Activated T-cell treated with anti-CD3 and anti-CD28 coated beads, Interleukin-2, amount 50 U/mL, for 72 hours (primary cell): ENCODE data around the gene PPP1R12B. TPM values are rescaled to one million over a fixed set of nuclear protein-coding genes. Genes with fewer than 3 reads are reported as not detected.
"Not testable (repeated sequence)": the region's sequence is repeated elsewhere in the genome, so short reads cannot be mapped to it uniquely, and the experiment has no call there.

Experiments used
- ATAC-seq, 2 donors: fragments of 150-1000 bp; cut with Tn5 transposase; replicated peaks in 1 of 2; 2 replicates each; pipeline ENCODE4 v1.10.0; 2021; ENCODE audit warnings: moderate library complexity in 2 of 2, mild to moderate bottlenecking in 1 of 2
- DNase-seq, 2 donors: peaks; one replicate each; pipeline ENCODE4 v3.0.0; 2021 to 2022; ENCODE audit warnings: mixed read lengths in 1 of 2
- H3K27ac Mint-ChIP-seq: one replicate; pipeline ENCODE4 v1.8.0; 2022; ENCODE audit warnings: mild to moderate bottlenecking, moderate library complexity, mixed read lengths
- H3K27me3 Mint-ChIP-seq: one replicate; pipeline ENCODE4 v1.8.0; 2022; ENCODE audit warnings: low read depth, mixed read lengths
- H3K36me3 Mint-ChIP-seq, 2 donors: one replicate each; pipeline ENCODE4 v1.8.0; 2022; ENCODE audit warnings: mixed read lengths in 2 of 2, mild to moderate bottlenecking in 1 of 2; ENCODE audit not compliant: insufficient read depth in 2 of 2
- H3K4me1 Mint-ChIP-seq: one replicate; pipeline ENCODE4 v1.8.0; 2022; ENCODE audit warnings: low read depth, mixed read lengths
- H3K4me3 Mint-ChIP-seq, 2 donors: one replicate each; pipeline ENCODE4 v1.8.0; 2022; ENCODE audit warnings: mild to moderate bottlenecking in 2 of 2, mixed read lengths in 2 of 2, moderate library complexity in 2 of 2
- H3K9me3 Mint-ChIP-seq, 2 donors: one replicate each; pipeline ENCODE4 v1.8.0; 2022; ENCODE audit warnings: mixed read lengths in 2 of 2
- total RNA-seq, 2 donors: library from RNA; stranded (reverse); gene quantifications; one replicate each; pipeline ENCODE4 v1.2.3, GENCODE V29; 2022

PPP1R12B gene
- total RNA-seq, 2 donors from 2014 or later = 17.6 to 27.0 TPM

DNA sequence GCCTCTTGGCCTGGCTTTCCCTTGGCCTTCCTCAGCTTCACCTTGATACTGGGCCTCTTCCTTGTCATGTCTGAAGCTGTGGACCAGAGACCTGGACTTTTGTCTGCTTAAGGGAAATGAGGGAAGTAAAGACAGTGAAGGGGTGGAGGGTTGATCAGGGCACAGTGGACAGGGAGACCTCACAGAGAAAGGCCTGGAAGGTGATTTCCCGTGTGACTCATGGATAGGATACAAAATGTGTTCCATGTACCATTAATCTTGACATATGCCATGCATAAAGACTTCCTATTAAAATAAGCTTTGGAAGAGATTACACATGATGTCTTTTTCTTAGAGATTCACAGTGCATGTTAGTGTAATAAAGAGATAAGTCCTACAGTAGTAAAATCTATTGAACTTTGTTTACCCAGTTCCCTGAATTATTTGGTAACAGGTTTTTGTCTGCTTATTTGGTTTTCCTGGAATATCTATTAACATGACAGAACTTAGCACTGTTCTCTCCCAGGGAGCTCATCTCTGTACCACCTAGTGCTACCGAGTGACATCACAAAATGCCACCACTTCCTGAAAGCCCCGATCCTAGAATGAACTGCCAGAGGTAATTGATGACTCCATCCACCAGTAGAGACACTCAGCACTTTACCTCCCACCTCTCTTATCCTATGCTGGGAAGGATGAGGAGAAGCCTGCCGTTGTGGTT, 29.0 kb upstream of the PPP1R12B start:
- Mint-ChIP-seq H3K9me3 (no peaks in the 10 kb centered on the region), H3K4me3 (no peak overlapping the region), H3K27ac (peak overlapping the region; percentile 21), H3K4me1 (peaks cover 12% of the 10 kb centered on the region), H3K36me3 (no peaks in the 10 kb centered on the region), H3K27me3 (peaks cover 5% of the 10 kb centered on the region)
- ATAC-seq (peak; percentile 51 to 68), DNase-seq (no peak)

GRCh38 chr1:202320081-202320405, 28.5 kb upstream of the PPP1R12B start:
- H3K27ac Mint-ChIP-seq = no peak overlapping the region
- peak in 1 of 2 donors; percentile 5 for ATAC-seq

GRCh38 chr1:202323731-202324130, 24.8 kb upstream of the PPP1R12B start:
- H3K36me3 Mint-ChIP-seq = peaks cover 0 to 2% of the 10 kb centered on the region in 2 donors
- ATAC-seq (no peak), DNase-seq (no peak)
- peaks cover 12% of the 10 kb centered on the region for H3K4me1 Mint-ChIP-seq
- H3K27ac Mint-ChIP-seq = no peak overlapping the region
- H3K9me3 Mint-ChIP-seq = no peaks in the 10 kb centered on the region
- H3K27me3 Mint-ChIP-seq = no peaks in the 10 kb centered on the region
- no peak overlapping the region for H3K4me3 Mint-ChIP-seq

More at GRCh38 chr1:202320081-202320405, 28.5 kb upstream of the PPP1R12B start:
- Mint-ChIP-seq H3K4me1 (peaks cover 12% of the 10 kb centered on the region), H3K36me3 (no peaks in the 10 kb centered on the region), H3K27me3 (no peaks in the 10 kb centered on the region), H3K9me3 (no peaks in the 10 kb centered on the region), H3K4me3 (peak overlapping the region in 1 of 2 donors; percentile 17)
- DNase-seq = no peak

DNA sequence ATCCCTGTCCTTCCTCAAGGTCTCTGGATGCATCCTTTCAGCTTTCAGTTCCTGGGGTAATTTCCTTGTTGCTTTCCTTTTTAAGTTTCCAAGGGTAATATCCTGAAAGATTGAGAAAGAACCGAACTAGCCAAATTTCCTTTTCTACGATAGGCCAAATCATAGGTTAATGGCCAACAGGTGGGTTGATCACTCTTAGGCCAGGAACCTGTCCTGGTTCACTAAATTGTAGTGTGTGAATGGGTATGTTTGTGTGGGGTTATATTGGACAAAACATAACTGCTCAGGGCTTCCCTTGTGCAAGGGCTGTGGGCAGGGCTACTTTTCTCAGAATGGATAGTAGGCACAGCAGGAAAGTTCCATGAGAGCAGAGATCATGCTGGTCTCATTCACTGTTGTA, 23.9 kb upstream of the PPP1R12B start:
- Mint-ChIP-seq H3K9me3 (no peaks in the 10 kb centered on the region), H3K27ac (no peak overlapping the region), H3K4me3 (no peak overlapping the region), H3K36me3 (peaks cover 2% of the 10 kb centered on the region in 2 donors), H3K4me1 (peaks cover 7% of the 10 kb centered on the region), H3K27me3 (no peaks in the 10 kb centered on the region)
- ATAC-seq (no peak), DNase-seq (no peak)

- no peak overlapping the region for H3K4me3 Mint-ChIP-seq
- H3K4me1 Mint-ChIP-seq = no peaks in the 10 kb centered on the region
- DNase-seq = no peak
- H3K9me3 Mint-ChIP-seq = no peaks in the 10 kb centered on the region
- H3K27me3 Mint-ChIP-seq = no peaks in the 10 kb centered on the region
- H3K36me3 Mint-ChIP-seq = peaks cover 2 to 27% of the 10 kb centered on the region in 2 donors
- ATAC-seq = no peak
- no peak overlapping the region for H3K27ac Mint-ChIP-seq
These were observed 18.6 kb upstream of the PPP1R12B start for GRCh38 chr1:202329891-202330290.

DNA sequence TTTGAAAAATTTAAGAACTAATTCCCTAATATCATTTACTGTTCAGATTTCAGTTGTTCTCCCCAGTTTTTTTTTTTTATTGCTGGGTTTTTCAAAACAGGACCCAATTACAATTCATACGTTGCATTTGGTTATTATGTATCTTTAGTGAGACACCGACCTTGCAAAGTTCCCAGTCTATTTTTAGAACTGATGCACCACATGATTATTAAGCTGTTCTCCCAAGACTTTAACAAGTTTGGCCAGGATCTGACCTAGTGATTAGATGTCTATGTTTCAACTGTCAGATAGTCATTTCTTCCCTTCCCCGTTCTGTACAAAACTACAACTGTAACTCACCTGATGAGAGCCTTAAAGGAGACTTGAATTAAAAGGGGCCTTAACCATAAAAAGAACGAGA, 14.6 kb upstream of the PPP1R12B start:
- Mint-ChIP-seq H3K4me1 (no peaks in the 10 kb centered on the region), H3K9me3 (no peaks in the 10 kb centered on the region), H3K27me3 (no peaks in the 10 kb centered on the region), H3K36me3 (peaks cover 0 to 31% of the 10 kb centered on the region in 2 donors), H3K4me3 (no peak overlapping the region), H3K27ac (no peak overlapping the region)
- DNase-seq (no peak), ATAC-seq (no peak)

DNA sequence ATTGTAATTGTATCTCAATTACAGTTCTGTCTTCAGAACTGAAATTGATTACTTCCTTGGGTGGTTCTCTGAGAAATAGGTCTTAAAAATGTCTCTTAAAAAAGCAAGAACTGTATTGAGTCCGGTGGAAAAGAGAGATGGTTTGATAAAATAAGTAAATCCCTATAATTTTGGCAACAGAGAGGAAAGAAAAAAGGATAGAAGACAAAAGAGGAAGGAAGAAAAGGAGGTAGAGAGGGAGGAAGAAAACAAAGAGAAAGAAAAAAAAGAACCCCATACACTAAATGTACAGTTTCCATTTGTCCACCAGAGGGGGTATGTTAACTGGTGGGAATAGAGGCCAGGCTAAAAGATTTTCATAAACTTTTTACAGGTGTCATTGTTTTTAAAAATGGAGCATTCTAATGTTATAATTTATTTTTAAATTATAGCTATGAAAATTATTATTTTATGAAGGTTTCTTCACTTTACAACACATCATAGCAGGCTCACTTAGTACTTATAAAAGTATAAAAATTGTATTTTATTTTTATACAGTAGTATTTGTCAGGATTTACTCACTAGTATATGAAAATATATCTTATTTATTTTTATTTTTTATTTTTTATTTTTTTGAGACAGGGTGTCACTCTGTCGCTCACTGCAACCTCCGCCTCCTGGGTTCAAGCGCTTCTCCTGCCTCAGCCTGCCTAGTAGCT, 4.7 kb upstream of the PPP1R12B start:
- H3K36me3 Mint-ChIP-seq = peaks cover 3 to 5% of the 10 kb centered on the region in 2 donors
- no peaks in the 10 kb centered on the region for H3K27me3 Mint-ChIP-seq
- DNase-seq (no peak), ATAC-seq (no peak)
- no peaks in the 10 kb centered on the region for H3K9me3 Mint-ChIP-seq
- peaks cover 46% of the 10 kb centered on the region for H3K4me1 Mint-ChIP-seq
- H3K4me3 Mint-ChIP-seq = peak overlapping the region; percentile 37 to 98
- H3K27ac Mint-ChIP-seq = peak overlapping the region; percentile 98

- H3K4me1 Mint-ChIP-seq = peaks cover 37% of the 10 kb centered on the region
- DNase-seq = no peak
- H3K9me3 Mint-ChIP-seq = no peaks in the 10 kb centered on the region
- no peak for ATAC-seq
- H3K36me3 Mint-ChIP-seq = peaks cover 1 to 3% of the 10 kb centered on the region in 2 donors
- H3K27ac Mint-ChIP-seq = peak overlapping the region; percentile 97
- H3K27me3 Mint-ChIP-seq = no peaks in the 10 kb centered on the region
- peak overlapping the region; percentile 89 to 97 for H3K4me3 Mint-ChIP-seq
These were observed 442 bp upstream of the PPP1R12B start for GRCh38 chr1:202348005-202348508.

GRCh38 chr1:202349206-202349928, 868 bp downstream of the PPP1R12B start:
- ATAC-seq (no peak), DNase-seq (no peak)
- Mint-ChIP-seq H3K27ac (peak overlapping the region; percentile 22), H3K4me3 (peak overlapping the region; percentile 89 to 97), H3K4me1 (peaks cover 37% of the 10 kb centered on the region), H3K36me3 (peaks cover 1 to 3% of the 10 kb centered on the region in 2 donors), H3K9me3 (no peaks in the 10 kb centered on the region), H3K27me3 (no peaks in the 10 kb centered on the region)

GRCh38 chr1:202351725-202352124, 3.2 kb downstream of the PPP1R12B start:
- Mint-ChIP-seq H3K27me3 (no peaks in the 10 kb centered on the region), H3K36me3 (peaks cover 1 to 3% of the 10 kb centered on the region in 2 donors), H3K4me1 (peaks cover 37% of the 10 kb centered on the region), H3K27ac (no peak overlapping the region), H3K9me3 (no peaks in the 10 kb centered on the region), H3K4me3 (no peak overlapping the region)
- ATAC-seq (no peak), DNase-seq (no peak)

DNA sequence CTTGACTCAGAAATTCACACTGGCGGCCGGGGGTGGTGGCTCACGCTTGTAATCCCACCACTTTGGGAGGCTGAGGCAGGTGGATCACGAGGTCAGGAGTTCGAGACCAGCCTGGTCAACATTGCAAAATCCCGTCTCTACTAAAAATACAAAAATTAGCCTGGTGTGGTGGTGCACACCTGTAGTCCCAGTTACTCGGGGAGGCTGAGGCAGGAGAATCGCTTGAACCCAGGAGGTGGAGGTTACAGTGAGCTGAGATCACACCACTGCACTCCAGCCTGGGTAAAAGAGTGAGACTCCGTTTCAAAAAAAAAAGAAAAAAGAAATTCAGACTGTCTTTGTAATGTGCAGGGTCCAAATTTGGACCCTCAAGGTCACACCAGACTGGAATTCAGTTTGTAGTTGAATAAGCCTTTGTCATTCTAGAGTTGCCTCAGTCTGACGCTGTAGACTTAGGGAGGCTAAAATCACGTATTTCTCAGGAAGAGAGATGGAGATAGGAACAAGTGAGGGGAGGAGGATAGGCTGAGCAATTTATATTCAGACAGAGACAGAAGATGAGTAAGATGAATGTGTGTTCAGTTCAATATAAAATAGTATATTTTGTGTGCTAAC, 4.2 kb downstream of the PPP1R12B start:
- H3K27me3 Mint-ChIP-seq, H3K4me3 Mint-ChIP-seq, ATAC-seq, DNase-seq, H3K36me3 Mint-ChIP-seq, H3K9me3 Mint-ChIP-seq, H3K27ac Mint-ChIP-seq: not testable (repeated sequence)
- peaks cover 31% of the 10 kb centered on the region for H3K4me1 Mint-ChIP-seq

- ATAC-seq = no peak
- H3K27me3 Mint-ChIP-seq = no peaks in the 10 kb centered on the region
- no peaks in the 10 kb centered on the region for H3K36me3 Mint-ChIP-seq
- no peak for DNase-seq
- peaks cover 10% of the 10 kb centered on the region for H3K4me1 Mint-ChIP-seq
- H3K27ac Mint-ChIP-seq = no peak overlapping the region
- no peak overlapping the region for H3K4me3 Mint-ChIP-seq
- no peaks in the 10 kb centered on the region for H3K9me3 Mint-ChIP-seq
These were observed 7.5 kb downstream of the PPP1R12B start for GRCh38 chr1:202355944-202356553.
